ENCODE data around the gene TBPL2.

TBPL2 gene

DNA sequence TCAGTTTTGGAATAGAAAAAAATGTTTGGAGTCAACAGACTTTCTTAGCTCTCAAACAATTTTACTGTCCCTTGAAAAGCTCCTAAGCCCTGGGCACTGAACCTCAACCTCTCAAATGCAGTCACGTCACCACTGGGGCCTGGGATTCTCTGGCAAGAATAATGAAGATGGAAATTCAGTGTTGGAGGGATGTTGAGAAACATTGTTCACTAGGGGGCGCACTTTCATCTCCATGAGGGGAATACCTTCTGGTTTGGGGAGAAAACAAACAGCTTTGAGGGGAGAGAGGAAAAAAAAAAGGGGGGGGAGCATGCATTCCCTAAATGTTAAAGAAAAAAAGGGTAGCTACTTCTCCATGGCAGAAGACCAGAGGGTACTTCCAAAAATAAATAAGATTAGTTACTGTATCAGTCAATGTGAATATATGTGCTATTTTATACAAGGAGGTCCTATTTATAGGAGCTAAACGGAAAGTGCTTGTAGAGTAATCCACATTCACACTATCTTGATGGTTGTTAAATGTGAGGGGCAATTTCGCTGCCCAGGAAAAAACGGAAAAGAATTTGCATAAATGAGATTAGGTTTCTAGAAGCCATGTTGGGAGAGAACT is 5.8 kb upstream of the TBPL2 start:
- TF ChIP-seq, protein P1, sequence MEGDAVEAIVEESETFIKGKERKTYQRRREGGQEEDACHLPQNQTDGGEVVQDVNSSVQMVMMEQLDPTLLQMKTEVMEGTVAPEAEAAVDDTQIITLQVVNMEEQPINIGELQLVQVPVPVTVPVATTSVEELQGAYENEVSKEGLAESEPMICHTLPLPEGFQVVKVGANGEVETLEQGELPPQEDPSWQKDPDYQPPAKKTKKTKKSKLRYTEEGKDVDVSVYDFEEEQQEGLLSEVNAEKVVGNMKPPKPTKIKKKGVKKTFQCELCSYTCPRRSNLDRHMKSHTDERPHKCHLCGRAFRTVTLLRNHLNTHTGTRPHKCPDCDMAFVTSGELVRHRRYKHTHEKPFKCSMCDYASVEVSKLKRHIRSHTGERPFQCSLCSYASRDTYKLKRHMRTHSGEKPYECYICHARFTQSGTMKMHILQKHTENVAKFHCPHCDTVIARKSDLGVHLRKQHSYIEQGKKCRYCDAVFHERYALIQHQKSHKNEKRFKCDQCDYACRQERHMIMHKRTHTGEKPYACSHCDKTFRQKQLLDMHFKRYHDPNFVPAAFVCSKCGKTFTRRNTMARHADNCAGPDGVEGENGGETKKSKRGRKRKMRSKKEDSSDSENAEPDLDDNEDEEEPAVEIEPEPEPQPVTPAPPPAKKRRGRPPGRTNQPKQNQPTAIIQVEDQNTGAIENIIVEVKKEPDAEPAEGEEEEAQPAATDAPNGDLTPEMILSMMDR (conservative IDR thresholded peaks at IDR 0.05; ENCODE audit: low read length) = peak; percentile 74
- H3K4me3 ChIP-seq (ENCODE audit: low read length) = no peak overlapping the region
- DNase-seq (ENCODE audit: low read depth) = peak; percentile 72

DNA sequence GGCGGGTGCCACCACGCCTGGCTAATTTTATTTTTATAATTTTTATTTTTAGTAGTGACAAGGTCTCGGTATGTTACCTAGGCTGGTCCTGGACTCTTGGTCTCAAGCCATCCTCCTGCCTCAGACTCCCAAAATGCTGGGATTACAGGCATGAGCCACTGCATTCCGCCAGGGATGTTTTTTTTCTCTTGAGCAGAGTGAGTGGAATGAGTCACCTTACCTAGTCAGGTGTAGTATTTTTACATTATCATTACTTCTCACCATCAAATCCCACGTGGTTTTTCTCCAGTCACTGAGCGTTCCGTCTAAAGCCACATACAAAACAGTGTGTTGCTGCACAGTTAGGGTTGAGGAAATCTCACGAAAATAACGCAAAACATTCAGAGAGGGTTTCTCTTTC is 870 bp upstream of the TBPL2 start:
- no peak for DNase-seq (ENCODE audit: low read depth)
- TF ChIP-seq, protein P1 (conservative IDR thresholded peaks at IDR 0.05; ENCODE audit: low read length) = no peak
- no peak overlapping the region for H3K4me3 ChIP-seq (ENCODE audit: low read length)

DNA sequence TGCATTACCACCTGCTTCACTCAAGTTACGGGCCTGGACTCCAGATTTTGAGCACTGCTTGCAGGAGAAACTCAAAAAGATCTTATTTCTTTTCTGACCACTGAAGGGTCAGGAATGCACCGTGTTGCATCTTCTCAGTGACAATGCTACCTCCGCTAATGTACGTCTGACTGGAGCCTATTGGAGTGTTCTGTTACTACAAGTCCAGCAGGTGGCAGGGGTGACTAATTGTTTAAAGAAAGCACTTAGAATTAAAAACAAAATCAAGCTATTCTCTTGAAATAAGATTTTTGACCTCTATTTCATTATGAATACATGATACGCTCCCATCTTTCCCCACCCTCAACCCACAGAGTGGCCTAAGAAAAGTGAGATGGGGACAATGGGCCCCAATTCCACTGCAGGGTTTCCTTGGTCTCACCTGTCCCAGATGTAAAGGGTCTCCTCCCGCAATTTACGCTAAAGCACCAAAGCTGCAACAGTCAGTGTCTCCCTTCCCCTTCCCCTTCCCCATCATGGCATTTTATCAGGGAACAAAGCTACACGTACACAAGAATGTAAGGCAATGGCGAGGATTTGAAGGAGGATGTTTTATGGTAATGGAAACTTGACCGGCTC is 2.2 kb downstream of the TBPL2 start:
- TF ChIP-seq, protein P1 (conservative IDR thresholded peaks at IDR 0.05; ENCODE audit: low read length) = peak; percentile 63
- peak; percentile 66 for DNase-seq (ENCODE audit: low read depth)
- H3K4me3 ChIP-seq (ENCODE audit: low read length) = no peak overlapping the region

DNA sequence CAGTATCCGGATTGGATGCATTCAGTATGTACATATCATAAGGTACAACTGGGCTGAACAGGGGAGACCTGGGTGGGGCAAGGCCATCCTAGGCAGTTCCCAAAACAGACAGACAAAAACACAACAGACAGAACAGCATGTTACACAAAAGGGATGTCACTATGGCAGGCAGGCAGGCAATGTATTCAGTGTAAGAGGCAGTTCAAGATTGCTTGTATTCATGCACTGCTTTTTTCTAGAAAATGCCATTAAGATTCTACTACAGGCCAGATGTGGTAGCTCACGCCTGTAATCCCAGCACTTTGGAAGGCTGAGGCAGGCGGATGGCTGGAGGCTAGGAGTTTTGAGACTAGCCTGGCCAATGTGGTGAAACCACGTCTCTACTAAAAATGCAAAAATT is 3.5 kb downstream of the TBPL2 start:
- H3K4me3 ChIP-seq (ENCODE audit: low read length) = no peak overlapping the region
- no peak for DNase-seq (ENCODE audit: low read depth)
- TF ChIP-seq, protein P1 (conservative IDR thresholded peaks at IDR 0.05; ENCODE audit: low read length) = no peak

DNA sequence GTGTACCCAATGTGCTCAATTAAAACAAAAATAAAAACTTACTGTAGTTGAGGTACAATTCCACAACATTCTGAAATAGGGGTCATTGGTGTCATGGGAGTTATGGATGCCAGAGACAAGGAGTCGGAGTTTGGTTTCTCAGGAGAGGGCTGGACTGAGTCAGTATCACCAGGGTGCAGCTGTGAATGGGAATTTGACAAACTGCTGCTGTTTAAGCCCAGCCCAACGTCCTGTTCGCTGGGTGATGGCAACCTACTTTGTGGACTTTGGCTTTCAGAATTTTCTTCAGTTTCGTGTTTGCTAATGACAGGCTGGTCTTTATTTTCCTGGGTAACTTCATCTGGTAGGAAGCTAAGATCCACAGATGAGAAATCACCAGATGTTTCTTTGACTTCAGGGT is 3.9 kb downstream of the TBPL2 start:
- H3K4me3 ChIP-seq (ENCODE audit: low read length) = no peak overlapping the region
- no peak for DNase-seq (ENCODE audit: low read depth)
- TF ChIP-seq, protein P1 (conservative IDR thresholded peaks at IDR 0.05; ENCODE audit: low read length) = no peak

DNA sequence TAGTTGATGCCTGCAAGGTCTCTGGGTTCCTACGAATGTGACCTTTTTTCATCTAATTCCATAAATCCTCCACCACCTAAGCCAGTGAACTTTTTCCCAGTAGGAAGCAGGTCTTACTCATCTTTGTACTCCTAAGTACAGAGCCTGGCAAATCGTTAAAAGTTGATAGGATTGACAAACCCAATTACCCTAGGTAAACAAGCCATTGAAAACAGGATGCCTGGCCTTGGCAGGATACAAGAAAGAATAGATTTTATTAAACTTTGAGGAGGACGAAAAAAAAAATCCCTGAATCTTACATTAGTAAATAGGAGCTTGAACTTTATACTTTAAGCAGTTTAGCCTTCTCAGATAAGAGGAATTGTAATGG is 5.6 kb downstream of the TBPL2 start:
- DNase-seq (ENCODE audit: low read depth) = no peak
- TF ChIP-seq, protein P1 (conservative IDR thresholded peaks at IDR 0.05; ENCODE audit: low read length) = no peak
- H3K4me3 ChIP-seq (ENCODE audit: low read length) = no peak overlapping the region
